ENCODE data around the gene COL17A1. TPM values are rescaled to one million over a fixed set of nuclear protein-coding genes. Genes with fewer than 3 reads are reported as not detected.

COL17A1 gene
- total RNA-seq, 1 donor from 2014 or later, result 10.1 TPM

GRCh38 chr10:104104418-104104817 is 18.7 kb upstream of the COL17A1 start:
- Histone ChIP-seq H4K20me1 (ENCODE audit: insufficient read depth, low read length) (no peaks in the 10 kb centered on the region), H3K79me2 (ENCODE audit: insufficient read depth, low read length) (no peaks in the 10 kb centered on the region), H3K4me2 (ENCODE audit: low read length) (no peak overlapping the region), H3K36me3 (ENCODE audit: insufficient read depth, low read length) (no peaks in the 10 kb centered on the region), H3K4me1 (ENCODE audit: insufficient read depth, low read length) (no peaks in the 10 kb centered on the region), H3K9ac (ENCODE audit: low read length) (no peak overlapping the region), H2AFZ (ENCODE audit: low read depth, low read length) (no peak overlapping the region), H3K27ac (ENCODE audit: low read depth, low read length) (no peak overlapping the region), H3K27me3 (ENCODE audit: insufficient read depth, low read length) (no peaks in the 10 kb centered on the region), H3K9me3 (ENCODE audit: insufficient read depth, low read depth, low read length) (no peaks in the 10 kb centered on the region), H3K4me3 (ENCODE audit: insufficient read depth, low read depth, low read length) (no peak overlapping the region)
- H3K36me3 Mint-ChIP-seq (ENCODE audit: low read depth, unreplicated experiment), result peaks cover 2% of the 10 kb centered on the region
- no peak overlapping the region for H3K27ac Mint-ChIP-seq (ENCODE audit: unreplicated experiment)
- no peaks in the 10 kb centered on the region for H3K9me3 Mint-ChIP-seq (ENCODE audit: unreplicated experiment)
- peaks cover 11% of the 10 kb centered on the region for H3K4me1 Mint-ChIP-seq (ENCODE audit: low read depth, unreplicated experiment)
- DNase-seq (ENCODE audit: low read depth) (no peak), FAIRE-seq (peak; percentile 55)
- peaks cover 2% of the 10 kb centered on the region for H3K27me3 Mint-ChIP-seq (ENCODE audit: low read depth, unreplicated experiment)
- H3K4me3 Mint-ChIP-seq (ENCODE audit: unreplicated experiment), result no peak overlapping the region
- TF ChIP-seq CTCF (IDR thresholded peaks at IDR 0.05; ENCODE audit: insufficient read depth, low read depth, low read length), result no peak
- TF ChIP-seq EZH2 (IDR thresholded peaks at IDR 0.05; ENCODE audit: insufficient read depth, low read length), result no peak

- Histone ChIP-seq H3K79me2 (ENCODE audit: insufficient read depth, low read length) (no peaks in the 10 kb centered on the region), H3K4me2 (ENCODE audit: low read length) (no peak overlapping the region), H2AFZ (ENCODE audit: low read depth, low read length) (no peak overlapping the region), H4K20me1 (ENCODE audit: insufficient read depth, low read length) (no peaks in the 10 kb centered on the region), H3K4me1 (ENCODE audit: insufficient read depth, low read length) (peaks cover 3% of the 10 kb centered on the region), H3K36me3 (ENCODE audit: insufficient read depth, low read length) (no peaks in the 10 kb centered on the region), H3K9ac (ENCODE audit: low read length) (no peak overlapping the region), H3K27ac (ENCODE audit: low read depth, low read length) (no peak overlapping the region), H3K27me3 (ENCODE audit: insufficient read depth, low read length) (no peaks in the 10 kb centered on the region), H3K4me3 (ENCODE audit: insufficient read depth, low read depth, low read length) (no peak overlapping the region), H3K9me3 (ENCODE audit: insufficient read depth, low read depth, low read length) (no peaks in the 10 kb centered on the region)
- H3K9me3 Mint-ChIP-seq (ENCODE audit: unreplicated experiment), result no peaks in the 10 kb centered on the region
- peaks cover 2% of the 10 kb centered on the region for H3K36me3 Mint-ChIP-seq (ENCODE audit: low read depth, unreplicated experiment)
- no peak overlapping the region for H3K27ac Mint-ChIP-seq (ENCODE audit: unreplicated experiment)
- DNase-seq (ENCODE audit: low read depth), result no peak
- FAIRE-seq, result no peak
- TF ChIP-seq CTCF (IDR thresholded peaks at IDR 0.05; ENCODE audit: insufficient read depth, low read depth, low read length), result no peak
- no peak for TF ChIP-seq EZH2 (IDR thresholded peaks at IDR 0.05; ENCODE audit: insufficient read depth, low read length)
- peaks cover 2% of the 10 kb centered on the region for H3K27me3 Mint-ChIP-seq (ENCODE audit: low read depth, unreplicated experiment)
- no peak overlapping the region for H3K4me3 Mint-ChIP-seq (ENCODE audit: unreplicated experiment)
- peaks cover 15% of the 10 kb centered on the region for H3K4me1 Mint-ChIP-seq (ENCODE audit: low read depth, unreplicated experiment)
Measured at GRCh38 chr10:104103956-104104355, 18.3 kb upstream of the COL17A1 start.

GRCh38 chr10:104101902-104102301 is 16.2 kb upstream of the COL17A1 start:
- H3K9ac ChIP-seq (ENCODE audit: low read length), result no peak overlapping the region

More at GRCh38 chr10:104101902-104102301, 16.2 kb upstream of the COL17A1 start:
- Mint-ChIP-seq H3K27ac (ENCODE audit: unreplicated experiment) (no peak overlapping the region), H3K27me3 (ENCODE audit: low read depth, unreplicated experiment) (peaks cover 2% of the 10 kb centered on the region), H3K4me3 (ENCODE audit: unreplicated experiment) (no peak overlapping the region), H3K9me3 (ENCODE audit: unreplicated experiment) (peaks cover 2% of the 10 kb centered on the region), H3K4me1 (ENCODE audit: low read depth, unreplicated experiment) (peaks cover 22% of the 10 kb centered on the region), H3K36me3 (ENCODE audit: low read depth, unreplicated experiment) (peaks cover 2% of the 10 kb centered on the region)
- no peak for TF ChIP-seq CTCF (IDR thresholded peaks at IDR 0.05; ENCODE audit: insufficient read depth, low read depth, low read length)
- Histone ChIP-seq H3K79me2 (ENCODE audit: insufficient read depth, low read length) (no peaks in the 10 kb centered on the region), H3K4me2 (ENCODE audit: low read length) (no peak overlapping the region), H3K27me3 (ENCODE audit: insufficient read depth, low read length) (no peaks in the 10 kb centered on the region), H4K20me1 (ENCODE audit: insufficient read depth, low read length) (no peaks in the 10 kb centered on the region), H3K9me3 (ENCODE audit: insufficient read depth, low read depth, low read length) (no peaks in the 10 kb centered on the region), H3K4me3 (ENCODE audit: insufficient read depth, low read depth, low read length) (no peak overlapping the region), H3K36me3 (ENCODE audit: insufficient read depth, low read length) (no peaks in the 10 kb centered on the region), H2AFZ (ENCODE audit: low read depth, low read length) (no peak overlapping the region), H3K27ac (ENCODE audit: low read depth, low read length) (no peak overlapping the region), H3K4me1 (ENCODE audit: insufficient read depth, low read length) (peaks cover 9% of the 10 kb centered on the region)
- DNase-seq (ENCODE audit: low read depth) (no peak), FAIRE-seq (peak; percentile 5)
